Effector CD8-positive, alpha-beta T cell (primary cell): ENCODE results near the gene CHAD.
"Not testable (repeated sequence)": the region's sequence is repeated elsewhere in the genome, so short reads cannot be mapped to it uniquely, and the experiment has no call there.

Experiments
- DNase-seq: peaks from one replicate; lab custom pipeline; 2025; lab: John Stamatoyannopoulos, UW

CHAD gene

DNA sequence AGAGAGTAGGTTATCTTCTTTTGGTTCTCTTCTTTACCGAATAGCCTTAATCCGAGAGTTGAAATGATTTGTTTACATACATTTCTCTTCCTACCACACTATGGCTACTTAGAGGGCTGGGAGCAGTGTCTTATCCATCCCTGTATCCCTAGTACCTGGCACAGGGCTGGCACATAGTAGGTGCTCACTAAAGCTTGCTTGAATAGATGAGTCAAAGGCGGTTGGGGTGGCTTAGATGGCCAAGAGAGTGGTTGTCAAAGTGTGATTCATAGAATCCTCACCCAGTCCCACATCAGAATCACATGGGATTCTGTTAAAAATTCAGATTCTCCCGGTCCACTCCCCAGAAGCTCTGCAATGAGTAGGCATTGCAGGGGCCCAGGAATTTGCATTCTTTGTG, 11.1 kb downstream of the CHAD start:
- DNase-seq = no peak

DNA sequence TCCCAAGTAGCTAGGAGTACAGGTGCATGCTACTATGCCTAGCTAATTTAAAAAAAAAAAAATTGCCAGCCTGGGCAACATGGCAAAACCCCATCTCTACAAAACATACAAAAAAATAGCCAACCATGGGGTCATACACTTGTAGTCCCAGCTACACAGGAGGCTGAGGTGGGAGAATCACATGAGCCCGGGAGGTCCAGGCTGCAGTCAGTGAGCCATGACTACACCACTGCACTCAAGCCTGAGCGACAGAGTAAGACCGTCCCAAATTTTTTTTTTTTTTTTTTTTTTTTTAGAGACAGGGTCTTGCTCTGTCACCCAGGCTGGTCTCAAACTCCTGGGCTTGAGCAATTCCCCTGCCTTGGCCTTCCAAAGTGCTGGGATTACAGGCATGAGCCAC, 14.8 kb downstream of the CHAD start:
- no peak for DNase-seq

DNA sequence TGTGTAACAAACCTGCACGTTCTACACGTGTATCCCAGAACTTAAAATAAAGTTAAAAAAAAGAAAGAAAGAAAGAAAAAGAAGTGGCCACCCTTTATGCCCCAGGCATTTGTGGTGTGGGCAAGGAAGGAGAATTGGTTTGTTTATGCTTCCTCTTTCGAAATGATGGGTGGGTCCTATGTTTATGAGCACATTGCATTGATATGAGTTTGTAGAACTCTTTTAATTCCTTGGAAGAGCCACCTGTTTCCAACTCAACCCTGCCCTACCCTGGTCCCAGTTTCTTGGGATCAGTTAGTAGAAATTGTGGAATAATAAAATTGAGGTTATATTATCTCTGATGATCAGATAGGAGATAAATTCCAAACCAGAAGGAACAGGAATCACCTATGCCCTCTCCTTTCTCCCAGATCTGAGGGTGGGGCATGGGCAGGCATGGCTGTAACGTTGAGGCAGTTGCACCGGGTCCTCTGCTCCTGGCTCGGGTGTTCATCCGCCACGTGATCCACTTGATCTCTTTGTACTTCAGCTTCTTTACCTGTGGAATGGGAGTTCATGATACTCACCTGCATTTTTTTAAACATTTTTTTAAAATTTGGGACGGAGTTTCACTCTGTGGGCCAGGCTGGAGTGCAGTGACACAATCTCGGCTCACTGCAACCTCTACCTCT, 15.9 kb downstream of the CHAD start:
- no peak for DNase-seq

DNA sequence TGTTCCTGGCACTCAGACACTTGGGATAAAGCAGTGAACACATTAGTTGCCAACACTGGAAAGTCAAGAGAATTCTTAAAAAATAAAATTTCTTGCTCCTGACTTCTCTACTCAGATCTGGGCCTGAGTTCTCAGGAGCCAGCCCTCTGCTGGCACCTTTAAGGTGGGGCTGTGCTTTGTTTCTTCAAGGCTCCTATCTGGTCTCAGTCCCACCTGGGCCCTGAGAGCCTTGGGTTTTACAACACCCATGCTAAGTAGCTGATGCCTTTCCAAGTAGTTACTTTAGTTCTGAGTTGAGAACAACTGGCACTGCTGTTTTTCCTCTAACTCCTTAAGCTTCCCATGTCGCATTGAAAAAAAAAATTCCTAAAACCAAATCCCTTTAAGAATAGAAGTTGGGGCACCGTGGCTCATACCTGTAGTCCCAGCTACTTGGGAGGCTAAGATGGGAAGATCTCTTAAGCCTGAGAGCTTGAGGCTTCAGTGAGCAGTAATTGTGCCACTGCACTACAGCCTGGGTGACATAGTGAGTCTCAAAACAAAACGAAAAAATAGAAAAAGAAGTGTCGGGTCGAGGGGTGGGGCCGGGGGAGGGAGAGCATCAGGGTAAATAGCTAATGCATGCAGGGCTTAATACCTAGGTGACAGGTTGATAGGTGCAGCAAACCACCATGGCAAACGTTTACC, 16.6 kb downstream of the CHAD start:
- no peak for DNase-seq

DNA sequence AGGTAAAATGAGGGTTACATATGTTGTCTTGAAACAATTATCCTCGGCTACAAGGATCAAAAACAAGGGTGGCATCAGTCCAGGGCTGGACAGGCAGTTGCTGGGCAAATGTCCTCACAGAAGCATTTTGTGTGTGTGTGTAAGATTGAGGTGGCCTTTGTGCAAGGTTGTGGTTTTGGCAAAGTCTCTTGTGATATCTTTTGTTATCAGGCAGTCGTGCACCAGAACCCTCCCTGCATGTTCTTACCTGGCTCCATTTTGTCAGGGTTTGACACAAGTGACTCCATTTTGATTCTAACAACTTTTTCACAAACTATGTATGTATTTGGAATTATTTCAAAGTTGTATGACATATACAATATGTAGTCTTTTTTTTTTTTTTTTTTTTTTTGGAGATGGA, 20.0 kb downstream of the CHAD start:
- no peak for DNase-seq

DNA sequence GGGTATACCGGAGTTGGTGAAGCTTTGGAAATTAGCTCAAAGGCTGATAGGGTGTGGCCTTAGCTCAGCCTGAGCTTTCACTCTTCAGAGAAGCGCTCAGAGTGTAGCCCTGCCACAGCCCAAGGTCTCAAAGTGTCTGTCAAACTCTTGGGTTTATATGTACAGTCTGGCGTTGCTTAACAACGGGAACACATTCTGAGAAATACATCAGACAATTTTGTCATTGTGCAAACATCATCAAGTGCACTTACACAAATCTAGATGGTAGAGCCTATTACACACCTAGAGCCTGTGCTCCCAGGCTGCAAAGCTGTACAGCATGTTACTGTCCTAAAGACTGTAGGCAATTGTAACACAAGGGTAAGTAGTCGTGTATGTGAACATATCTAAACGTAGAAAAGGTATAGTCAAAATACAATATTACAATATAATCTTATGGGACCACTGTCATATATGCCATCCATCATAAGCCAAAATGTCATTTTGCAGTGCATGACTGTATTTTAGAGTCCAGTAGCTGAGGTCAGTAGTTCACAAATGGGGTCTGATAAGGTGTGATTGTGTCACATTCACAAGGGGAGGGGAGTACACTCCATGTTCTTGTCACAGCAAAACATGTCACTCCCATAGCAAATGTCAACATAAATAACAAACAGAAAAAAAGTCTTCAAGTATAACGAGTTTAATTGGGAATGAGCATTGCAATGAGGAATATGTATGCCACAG, 20.6 kb downstream of the CHAD start:
- no peak for DNase-seq

DNA sequence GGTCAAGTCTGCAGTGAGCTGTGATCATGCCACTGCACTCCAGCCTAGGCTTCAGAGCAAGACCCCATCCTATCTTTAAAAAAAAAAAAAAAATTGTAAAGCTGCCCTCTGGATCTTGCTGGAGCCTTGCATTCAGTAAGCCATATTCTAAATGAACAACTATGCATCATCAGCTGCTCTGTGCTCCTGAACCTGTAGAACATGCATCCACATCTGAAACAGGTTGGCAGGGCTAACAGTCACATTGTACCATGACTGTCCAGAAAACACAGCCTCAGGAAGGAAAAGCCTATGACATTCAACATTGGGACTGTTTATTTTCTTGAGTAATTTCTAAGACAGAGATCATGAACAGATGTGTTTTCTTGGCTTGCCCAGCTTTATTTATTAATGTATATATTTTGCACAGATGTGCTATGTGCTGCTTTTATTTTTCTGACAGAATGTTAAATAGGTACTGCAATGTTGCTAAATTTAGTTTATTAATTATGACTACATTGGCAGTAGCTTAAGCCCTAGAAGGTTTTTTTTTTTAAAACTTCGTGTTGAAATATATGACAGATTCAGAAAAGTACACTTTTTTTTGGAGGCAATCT, 22.9 kb downstream of the CHAD start:
- no peak for DNase-seq

DNA sequence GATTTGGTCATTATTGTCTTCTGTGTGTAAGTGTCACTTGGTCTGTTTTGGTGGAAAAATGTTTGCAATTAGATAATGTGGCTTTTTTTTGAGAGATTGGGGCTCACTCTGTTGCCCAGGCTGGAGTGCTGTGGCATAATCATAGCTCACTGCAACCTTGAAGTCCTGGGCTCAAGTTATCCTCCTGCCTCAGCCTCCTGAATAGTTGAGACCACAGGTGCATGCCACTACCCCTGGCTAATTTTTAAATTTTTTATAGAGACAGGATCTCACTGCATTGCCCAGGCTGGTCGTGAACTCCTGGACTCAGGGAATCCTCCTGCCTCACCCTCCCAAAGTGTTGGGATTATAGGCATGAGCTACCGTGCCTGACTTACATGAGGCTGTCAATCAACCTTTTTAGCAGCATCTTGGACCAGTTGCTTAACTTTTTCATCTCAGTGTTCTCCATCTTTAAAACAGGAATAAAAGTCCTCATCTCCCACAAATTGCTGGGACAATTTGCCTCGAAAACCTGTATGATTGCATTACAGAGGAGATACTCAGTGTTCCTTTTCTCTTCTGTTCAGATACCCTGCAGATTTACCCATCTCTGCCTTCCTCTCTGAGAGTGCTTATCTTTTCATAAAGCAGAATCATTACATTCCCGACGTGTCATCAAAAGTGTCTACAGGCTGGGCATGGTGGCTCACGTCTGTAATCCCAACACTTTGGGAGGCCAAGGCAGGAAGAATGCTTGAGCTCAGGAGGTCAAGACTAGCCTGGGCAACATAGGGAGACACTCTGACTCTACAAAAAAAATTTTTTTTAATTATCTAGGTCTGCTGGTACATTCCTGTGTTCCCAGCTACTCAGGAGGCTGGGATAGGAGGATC, 23.6 kb downstream of the CHAD start:
- DNase-seq = no peak

DNA sequence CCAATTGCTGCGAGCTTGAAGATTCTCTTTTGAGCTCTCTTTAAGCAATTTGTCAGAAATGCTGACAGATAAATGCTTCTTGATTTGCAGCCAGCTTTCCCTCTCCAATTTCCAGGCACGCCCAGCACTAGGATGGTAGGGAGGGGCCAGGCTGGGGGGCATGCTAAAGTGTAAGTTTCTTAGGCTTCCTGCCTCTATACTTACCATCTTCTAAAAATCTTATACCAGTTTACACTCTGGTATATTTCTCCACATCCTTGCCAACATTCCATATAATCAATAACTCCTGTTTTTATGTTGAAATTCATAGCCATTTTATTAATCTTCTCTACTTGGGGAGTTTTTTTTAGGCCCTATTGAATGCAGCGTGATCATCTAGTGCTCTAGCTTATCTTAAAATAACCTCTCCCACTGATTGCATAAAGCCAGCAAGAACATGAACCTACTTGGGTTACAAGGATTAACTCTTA, 25.1 kb downstream of the CHAD start:
- no peak for DNase-seq

DNA sequence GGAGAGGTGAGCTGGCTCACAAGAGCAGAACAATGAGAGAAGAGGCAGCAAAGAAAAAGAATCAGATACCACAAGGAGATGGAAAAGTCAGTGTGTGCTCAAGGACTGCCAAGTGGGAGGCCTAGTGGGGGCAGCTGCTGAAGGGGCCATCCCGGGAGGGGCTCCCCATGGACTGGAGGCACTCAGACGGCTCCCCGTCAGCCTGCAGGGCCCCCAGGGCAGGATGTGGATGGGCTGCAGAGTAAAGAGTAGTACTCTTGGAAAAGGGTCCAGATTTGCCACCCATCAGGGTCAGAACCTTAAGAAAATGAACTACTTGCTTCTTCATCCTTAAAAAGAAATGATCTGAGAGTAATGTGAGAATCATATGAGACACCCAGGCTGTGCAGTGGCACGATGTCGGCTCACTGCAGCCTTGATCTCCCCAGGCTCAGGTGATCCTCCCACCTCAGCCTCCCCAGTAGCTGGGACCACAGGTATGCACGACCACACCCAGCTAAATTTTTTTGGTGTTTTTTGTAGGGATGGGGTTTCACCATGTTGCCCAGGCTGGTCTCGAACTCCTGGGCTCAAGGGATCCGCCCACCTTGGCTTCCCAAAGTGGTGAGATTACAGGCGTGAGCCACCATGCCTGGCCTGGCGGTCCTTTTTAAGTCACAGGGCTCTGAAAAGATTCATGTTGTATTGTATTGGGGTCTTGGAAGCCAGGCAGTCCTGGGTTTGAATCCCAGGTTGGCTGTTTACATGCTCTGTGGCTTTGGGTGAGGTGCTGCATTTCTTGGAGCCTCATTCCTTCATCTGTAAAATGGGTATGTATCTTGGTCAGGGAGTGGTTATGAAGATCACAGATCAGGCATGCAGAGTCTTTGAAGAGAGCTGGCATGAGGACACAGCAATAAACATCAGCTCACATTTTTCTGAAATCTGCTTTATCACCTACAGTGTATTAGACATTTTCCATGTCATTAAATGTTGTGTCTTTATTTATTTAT, 27.5 kb downstream of the CHAD start:
- no peak for DNase-seq

DNA sequence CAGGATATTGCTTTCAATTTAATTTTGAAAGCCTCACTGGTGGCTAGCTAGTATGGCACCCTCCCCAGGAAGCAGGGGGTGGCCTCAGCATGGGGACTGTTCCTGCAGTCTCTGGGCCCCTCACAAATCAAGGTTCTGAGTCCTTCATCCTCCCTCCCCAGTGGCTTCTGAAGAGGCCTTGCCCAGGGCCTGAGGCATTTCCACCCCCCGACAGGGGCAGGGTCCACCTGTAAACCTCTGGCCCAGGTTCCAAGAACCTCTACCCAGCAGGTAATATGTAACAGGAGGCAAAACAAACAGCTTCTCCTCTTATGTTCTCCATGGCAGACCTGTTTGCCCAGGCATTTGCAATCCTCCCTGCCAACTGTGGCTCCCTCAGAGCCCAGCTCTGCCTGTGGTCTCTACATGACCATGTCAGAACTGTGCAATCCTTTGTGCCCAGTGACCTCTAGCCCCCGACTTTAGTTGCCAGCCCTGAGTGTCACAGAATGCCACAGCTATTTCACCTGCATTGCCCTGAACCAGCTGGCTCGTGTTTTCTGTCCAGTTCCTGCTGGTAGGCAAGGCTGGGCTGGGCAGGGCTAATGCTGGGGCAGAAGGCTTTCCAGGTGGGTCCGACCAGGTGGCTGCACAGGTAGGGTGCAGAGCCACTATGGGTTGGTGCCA, 28.4 kb downstream of the CHAD start:
- DNase-seq = no peak

DNA sequence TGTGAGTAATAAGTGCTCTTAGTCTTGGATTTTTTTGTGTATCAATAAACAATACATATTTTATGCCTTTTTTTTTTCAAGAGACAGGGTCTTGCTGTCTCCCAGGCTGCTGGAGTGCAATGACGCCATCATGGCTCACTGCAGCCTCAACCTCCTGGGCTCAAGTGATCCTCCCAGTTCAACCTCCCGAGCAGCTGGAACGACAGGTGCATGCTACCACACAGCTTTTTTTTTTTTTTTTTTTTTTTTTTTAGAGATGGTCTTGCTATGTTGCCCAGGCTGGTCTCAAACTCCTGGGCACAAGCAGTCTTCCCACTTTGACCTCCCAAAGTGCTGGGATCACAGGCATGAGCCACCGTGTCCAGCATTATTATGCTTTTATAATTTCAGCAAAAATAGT, 29.7 kb downstream of the CHAD start:
- DNase-seq = no peak

DNA sequence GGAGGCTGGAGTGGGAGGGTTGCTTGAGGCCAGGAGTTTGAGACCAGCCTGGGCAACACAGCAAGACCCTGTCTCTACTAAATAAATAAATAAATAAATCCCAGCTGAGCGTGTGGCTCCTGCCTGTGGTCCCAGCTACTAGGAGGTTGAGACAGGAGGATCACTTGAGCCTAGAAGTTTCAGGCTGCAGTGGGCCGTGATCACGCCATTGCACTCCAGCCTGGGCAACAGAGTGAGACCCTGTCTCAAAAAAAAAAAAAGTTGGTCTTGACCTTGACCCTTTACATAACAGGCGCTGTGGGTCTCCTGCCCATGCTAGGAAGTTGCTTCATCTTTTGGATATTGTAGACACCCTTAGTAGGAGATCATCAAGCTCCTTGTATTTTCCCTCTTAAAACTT, 31.3 kb downstream of the CHAD start:
- DNase-seq = no peak

DNA sequence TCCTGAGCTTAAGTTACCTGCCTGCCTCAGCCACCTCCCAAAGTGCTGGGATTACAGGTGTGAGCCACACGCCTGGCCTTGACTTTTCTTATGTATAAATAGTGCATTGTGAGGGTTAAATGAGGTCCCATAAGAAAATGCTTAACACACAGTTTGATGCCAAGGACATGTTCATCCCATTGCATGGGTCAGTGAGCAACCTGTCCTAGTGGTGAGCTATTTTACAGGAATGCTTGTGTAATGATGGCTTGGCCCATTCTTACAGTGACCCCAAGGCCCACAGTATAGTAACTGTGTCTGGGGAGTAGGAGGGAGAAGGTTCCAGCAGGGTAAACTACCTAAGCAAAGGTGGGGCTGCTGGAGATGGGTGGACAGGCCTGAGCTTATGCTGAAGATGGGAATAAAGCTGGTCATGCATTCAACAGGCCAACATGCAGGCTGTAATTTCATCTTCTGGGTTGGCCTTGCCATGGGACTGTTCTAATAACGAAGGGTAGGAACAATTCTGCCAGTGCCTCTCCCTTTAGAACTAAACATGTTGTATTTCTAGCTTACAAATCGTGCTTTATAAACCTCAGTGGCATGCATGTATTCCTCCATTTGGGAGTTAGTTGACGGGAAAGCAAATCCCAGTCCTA, 36.4 kb downstream of the CHAD start:
- no peak for DNase-seq

DNA sequence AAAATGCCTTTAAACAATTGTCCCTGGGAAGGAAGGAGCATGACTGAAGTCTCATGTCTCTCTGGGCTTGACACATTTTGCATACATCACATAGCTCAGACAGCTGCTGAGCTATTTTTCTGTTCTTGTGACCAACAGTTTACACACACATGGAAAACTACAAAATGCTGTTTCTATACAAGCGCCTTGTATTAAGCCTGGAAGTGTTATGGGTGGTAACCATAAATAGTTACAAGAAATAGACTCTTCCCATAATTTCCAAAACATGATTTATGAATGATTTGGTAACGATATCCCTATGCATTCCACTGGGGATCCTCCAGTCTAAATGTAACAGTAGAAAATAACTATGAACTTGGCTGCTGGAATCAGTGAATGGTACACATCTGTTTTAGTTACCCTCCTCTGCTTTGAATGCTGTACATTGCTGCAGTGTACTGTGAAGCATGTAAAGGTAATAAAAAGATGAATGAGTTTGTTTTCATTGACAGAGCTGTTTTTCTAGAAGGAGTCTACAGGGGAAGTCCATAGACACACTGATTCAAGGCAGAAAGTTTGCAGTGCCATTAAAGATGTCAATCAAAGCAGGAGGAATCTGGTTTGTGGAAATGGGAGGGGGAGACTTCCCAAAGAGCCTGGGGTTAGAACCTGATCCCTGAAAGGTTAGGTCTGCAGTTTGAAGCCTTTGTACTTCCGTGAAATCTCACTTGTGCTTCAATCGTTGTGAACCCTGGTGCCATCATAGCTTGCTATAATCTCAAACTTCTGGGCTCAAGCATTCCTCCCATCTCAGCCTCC, 37.7 kb downstream of the CHAD start:
- DNase-seq = no peak

DNA sequence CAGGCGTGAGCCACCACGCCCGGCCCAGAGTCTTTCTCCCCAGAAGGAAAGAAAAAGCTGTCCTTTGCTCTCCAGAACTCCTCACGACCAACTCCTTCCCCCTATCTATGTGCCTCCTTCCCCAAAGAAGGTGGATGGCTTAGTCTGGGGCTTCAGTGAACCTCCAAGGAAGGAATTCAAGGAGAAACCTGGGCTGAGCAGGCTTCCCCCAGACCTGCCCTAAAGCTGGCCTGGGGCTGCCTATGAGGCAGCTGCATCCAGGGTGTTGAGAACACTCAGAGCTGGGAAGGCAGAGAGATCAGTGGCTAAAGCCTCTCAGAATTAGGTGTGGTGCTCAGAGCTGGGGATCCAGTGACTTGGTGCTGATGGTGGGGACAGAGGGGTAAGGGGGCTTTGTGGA, 38.9 kb downstream of the CHAD start:
- DNase-seq = no peak

DNA sequence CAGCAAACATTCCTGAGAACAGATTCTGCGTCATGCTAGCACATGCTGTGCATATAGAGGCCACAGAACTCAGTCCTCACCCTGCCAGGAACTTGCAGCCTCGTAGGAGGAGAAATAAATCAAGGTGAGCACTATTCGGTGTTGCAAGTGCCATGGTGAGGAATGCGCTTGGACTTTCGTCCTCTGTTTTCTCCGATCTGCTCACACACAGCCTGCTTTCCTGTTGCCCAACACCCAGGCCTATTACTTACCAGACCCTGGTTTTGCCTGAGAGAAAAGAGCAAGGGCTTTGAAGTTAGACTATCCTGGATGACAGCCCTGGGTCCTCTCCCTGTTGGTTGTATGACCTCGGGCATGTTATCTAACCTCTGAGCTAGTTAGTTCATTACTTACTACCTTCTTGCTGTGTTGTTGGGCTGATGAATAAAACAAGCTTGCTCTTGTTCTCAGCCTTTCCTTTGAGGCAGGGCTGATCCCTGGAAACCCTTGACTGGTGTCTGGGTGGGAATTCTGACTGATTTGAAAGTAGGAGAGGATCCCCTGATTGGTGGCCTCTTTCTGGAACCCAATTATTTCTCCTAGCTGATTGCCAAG, 39.8 kb downstream of the CHAD start:
- no peak for DNase-seq

DNA sequence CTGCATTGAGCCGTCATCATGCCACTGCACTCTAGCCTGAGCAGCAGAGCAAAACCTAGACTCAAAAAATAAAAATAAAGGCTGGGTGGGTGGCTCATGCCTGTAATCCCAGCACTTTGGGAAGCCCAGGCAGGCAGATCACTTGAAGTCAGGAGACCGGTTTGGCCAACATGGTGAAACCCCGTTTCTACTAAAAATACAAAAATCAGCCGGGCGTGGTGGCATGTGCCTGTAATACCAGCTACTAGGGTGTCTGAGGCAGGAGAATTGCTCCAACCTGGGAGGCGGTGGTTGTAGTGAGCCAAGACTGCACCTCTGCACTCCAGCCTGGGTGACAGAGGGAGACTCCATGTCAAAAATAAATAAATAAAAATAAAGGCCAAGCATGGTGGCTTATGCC, 40.6 kb downstream of the CHAD start:
- DNase-seq = not testable (repeated sequence)
